GM10248 (cell line): ENCODE measurements around the gene ARRDC3.

Source experiments
- CTCF ChIA-PET: fragments of 300-600 bp; sonication (Branson Sonifier 250); formaldehyde crosslinking; extraction: SDS; loops from one replicate; lab custom pipeline; 2021; ENCODE audit warnings: antibody characterized with exemption; lab: Yijun Ruan, JAX
- POLR2A ChIA-PET: fragments of 350-650 bp; sonication (Branson Sonifier 250); formaldehyde crosslinking; extraction: SDS; loops from one replicate; lab custom pipeline; 2020; ENCODE audit warnings: antibody characterized with exemption; lab: Yijun Ruan, JAX
- DNase-seq: peaks from one replicate; pipeline ENCODE4 v3.0.0; 2012; ENCODE audit errors: extremely low spot score
- CTCF ChIP-seq: IDR thresholded peaks from 2 replicates; pipeline ENCODE4 v1.5.1; 2012; ENCODE audit warnings: mild to moderate bottlenecking, low read depth; ENCODE audit errors: extremely low read depth, missing control alignments, control extremely low read depth

ARRDC3 gene

GRCh38 chr5:91381774-91382359, 1.2 kb downstream of the ARRDC3 start:
- peak; percentile 56 for DNase-seq
- ChIA-PET POLR2A (interaction anchor here (0.6 to 1.9 kb wide), 2 partner anchors 8 to 102 kb away, joined by 3 to 9 read pairs; no protein-coding TSS in a partner anchor), CTCF (interaction anchor here (6.4 to 6.9 kb wide), 2 partner anchors 37 to 279 kb away, joined by 56 to 59 read pairs; no protein-coding TSS in a partner anchor)
- TF ChIP-seq CTCF, result no peak

- no peak for DNase-seq
- no peak for TF ChIP-seq CTCF
- ChIA-PET POLR2A (interaction anchor here (0.6 to 1.0 kb wide), 4 partner anchors 9 to 154 kb away, joined by 3 to 17 read pairs (median 8); no protein-coding TSS in a partner anchor), CTCF (interaction anchor here (0.9 to 1.5 kb wide), 8 partner anchors 17 to 449 kb away, joined by 3 to 5 read pairs (median 3); no protein-coding TSS in a partner anchor)
These were observed 1.8 kb downstream of the ARRDC3 start for GRCh38 chr5:91381239-91381773.

DNA sequence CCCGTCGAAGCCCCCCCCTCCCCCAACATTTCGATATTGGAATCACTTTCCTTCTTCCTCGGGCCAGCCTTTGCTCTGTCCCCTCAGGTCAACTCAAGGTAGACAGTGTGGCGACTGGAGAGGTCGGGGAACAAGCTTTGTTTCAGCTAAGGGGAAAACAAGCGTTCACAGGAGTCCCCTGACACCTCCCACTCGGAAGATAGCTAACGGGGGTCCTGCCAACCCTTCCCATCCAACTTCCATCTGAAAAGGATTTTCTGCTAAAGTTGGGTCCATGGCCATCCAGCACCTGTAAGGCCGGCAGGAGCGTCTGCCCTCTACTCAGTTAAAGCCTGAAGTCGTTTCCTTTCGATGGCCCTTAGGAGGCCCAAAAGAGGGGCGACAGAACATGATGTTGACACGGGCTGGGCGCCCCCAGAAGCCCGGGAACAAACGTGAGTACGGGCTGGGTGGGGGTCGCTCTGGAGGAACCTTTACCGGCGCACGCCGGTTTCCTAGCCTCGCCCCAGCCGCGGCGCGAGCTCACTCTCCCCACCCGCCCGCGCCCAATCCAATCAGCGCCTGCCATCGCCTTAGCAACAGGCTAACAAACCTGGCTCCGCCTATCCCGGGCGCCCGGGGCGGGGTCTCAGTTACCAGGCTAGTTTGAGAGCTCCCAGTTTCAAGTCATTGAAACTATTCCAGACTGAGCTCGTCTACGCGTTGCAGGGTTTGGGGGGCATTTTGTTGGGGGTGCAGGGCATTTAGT, 2.5 kb downstream of the ARRDC3 start:
- ChIA-PET POLR2A (interaction anchor here (0.6 to 1.0 kb wide), 6 partner anchors 9 to 153 kb away, joined by 3 to 17 read pairs (median 4); no protein-coding TSS in a partner anchor), CTCF (interaction anchor here (0.9 to 1.5 kb wide), 8 partner anchors 16 to 448 kb away, joined by 3 to 5 read pairs (median 3); no protein-coding TSS in a partner anchor)
- DNase-seq, result peak; percentile 86
- no peak for TF ChIP-seq CTCF

- CTCF ChIA-PET, result interaction anchor here (0.6 to 1.5 kb wide), 3 partner anchors 40 to 170 kb away, joined by 3 to 4 read pairs (median 3); no protein-coding TSS in a partner anchor
These were observed 3.1 kb downstream of the ARRDC3 start for GRCh38 chr5:91379914-91380490.

GRCh38 chr5:91379246-91379913, 3.7 kb downstream of the ARRDC3 start:
- POLR2A ChIA-PET, result no interaction called here

More at GRCh38 chr5:91379914-91380490, 3.1 kb downstream of the ARRDC3 start:
- no peak for TF ChIP-seq CTCF
- POLR2A ChIA-PET, result interaction anchor here (1.0 kb wide), 1 partner anchor 10 kb away, joined by 3 read pairs; no protein-coding TSS in a partner anchor
- peak; percentile 87 for DNase-seq

More at GRCh38 chr5:91379246-91379913, 3.7 kb downstream of the ARRDC3 start:
- no peak for TF ChIP-seq CTCF
- no peak for DNase-seq
- CTCF ChIA-PET, result interaction anchor here (0.6 to 1.1 kb wide), 2 partner anchors 40 to 81 kb away, joined by 3 read pairs; no protein-coding TSS in a partner anchor
